Measurements from ENCODE around the gene FCHO1. TPM values are rescaled to one million over a fixed set of nuclear protein-coding genes. Genes with fewer than 3 reads are reported as not detected.

FCHO1 gene
- total RNA-seq, 4 donors from 2014 or later = under 0.01 to 3.8 (median 1.4) TPM; not detected in 1

GRCh38 chr19:17743874-17744580 is 7.2 kb upstream of the FCHO1 start:
- H3K4me1 ChIP-seq = peaks cover 0 to 5% of the 10 kb centered on the region in 2 donors
- no peak for TF ChIP-seq POLR2A (IDR thresholded peaks at IDR 0.05)
- TF ChIP-seq, protein P1, sequence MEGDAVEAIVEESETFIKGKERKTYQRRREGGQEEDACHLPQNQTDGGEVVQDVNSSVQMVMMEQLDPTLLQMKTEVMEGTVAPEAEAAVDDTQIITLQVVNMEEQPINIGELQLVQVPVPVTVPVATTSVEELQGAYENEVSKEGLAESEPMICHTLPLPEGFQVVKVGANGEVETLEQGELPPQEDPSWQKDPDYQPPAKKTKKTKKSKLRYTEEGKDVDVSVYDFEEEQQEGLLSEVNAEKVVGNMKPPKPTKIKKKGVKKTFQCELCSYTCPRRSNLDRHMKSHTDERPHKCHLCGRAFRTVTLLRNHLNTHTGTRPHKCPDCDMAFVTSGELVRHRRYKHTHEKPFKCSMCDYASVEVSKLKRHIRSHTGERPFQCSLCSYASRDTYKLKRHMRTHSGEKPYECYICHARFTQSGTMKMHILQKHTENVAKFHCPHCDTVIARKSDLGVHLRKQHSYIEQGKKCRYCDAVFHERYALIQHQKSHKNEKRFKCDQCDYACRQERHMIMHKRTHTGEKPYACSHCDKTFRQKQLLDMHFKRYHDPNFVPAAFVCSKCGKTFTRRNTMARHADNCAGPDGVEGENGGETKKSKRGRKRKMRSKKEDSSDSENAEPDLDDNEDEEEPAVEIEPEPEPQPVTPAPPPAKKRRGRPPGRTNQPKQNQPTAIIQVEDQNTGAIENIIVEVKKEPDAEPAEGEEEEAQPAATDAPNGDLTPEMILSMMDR (IDR thresholded peaks at IDR 0.05) = no peak
- no peaks in the 10 kb centered on the region for H3K9me3 ChIP-seq
- H3K27ac ChIP-seq = no peak overlapping the region
- H3K4me3 ChIP-seq = no peak overlapping the region
- no peaks in the 10 kb centered on the region for H3K36me3 ChIP-seq
- no peaks in the 10 kb centered on the region for H3K27me3 ChIP-seq
- intact Hi-C loops (cut with DNase I; ENCODE audit: low total_unique reads) = no loop called here
- no peak for DNase-seq

DNA sequence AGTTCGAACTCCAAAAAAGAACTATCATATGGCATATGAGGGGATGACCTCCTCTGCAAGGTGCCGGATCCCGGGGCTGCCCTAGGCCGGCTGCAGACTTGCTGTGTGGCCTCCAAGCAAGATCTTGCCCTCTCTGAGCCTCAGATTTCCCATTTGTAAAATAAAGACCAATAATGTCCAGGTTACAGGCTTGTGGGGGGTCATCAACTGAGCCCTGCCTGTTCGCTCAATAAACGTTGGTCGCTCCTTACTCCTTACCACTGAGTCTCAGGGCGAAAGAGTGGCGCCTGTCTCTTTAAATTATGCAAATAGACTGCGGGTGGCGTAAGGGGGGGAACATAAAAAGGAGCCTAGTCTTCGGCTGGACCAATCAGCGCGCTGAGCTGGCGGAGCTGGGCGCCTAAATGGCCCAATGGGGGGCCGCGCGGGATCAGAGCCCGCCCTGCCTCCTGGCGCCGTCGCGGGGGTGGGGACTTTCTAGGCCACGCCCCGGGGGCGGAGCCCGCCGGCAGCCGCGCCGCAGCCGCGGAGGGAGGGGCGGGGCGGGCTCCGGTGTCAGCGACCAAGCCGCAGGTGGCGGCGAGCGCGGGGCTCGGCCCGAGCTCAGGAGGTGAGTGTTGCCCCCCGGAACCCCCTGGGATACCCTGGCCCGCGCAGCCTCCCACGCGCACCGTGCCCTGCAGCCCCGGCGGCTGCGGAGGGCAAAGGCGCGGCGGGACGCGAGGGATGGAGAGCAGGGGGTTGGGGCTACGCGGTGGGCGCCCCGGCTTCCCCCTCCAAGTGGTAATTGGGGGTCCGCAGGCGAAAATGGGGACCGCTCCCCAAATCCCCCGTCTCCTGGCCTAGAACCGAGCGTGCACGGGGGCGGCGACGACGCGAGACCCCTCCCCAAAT is 3.8 kb upstream of the FCHO1 start:
- peak; percentile 85 to 86 for DNase-seq
- Histone ChIP-seq H3K36me3 (no peaks in the 10 kb centered on the region), H3K4me1 (peaks cover 0 to 5% of the 10 kb centered on the region in 2 donors), H3K27me3 (no peaks in the 10 kb centered on the region), H3K27ac (no peak overlapping the region), H3K4me3 (peak overlapping the region in 1 of 2 donors; percentile 45), H3K9me3 (no peaks in the 10 kb centered on the region)
- no peak for TF ChIP-seq POLR2A (IDR thresholded peaks at IDR 0.05)
- TF ChIP-seq, protein P1 (IDR thresholded peaks at IDR 0.05) = no peak
- intact Hi-C loops (cut with DNase I; ENCODE audit: low total_unique reads) = no loop called here

DNA sequence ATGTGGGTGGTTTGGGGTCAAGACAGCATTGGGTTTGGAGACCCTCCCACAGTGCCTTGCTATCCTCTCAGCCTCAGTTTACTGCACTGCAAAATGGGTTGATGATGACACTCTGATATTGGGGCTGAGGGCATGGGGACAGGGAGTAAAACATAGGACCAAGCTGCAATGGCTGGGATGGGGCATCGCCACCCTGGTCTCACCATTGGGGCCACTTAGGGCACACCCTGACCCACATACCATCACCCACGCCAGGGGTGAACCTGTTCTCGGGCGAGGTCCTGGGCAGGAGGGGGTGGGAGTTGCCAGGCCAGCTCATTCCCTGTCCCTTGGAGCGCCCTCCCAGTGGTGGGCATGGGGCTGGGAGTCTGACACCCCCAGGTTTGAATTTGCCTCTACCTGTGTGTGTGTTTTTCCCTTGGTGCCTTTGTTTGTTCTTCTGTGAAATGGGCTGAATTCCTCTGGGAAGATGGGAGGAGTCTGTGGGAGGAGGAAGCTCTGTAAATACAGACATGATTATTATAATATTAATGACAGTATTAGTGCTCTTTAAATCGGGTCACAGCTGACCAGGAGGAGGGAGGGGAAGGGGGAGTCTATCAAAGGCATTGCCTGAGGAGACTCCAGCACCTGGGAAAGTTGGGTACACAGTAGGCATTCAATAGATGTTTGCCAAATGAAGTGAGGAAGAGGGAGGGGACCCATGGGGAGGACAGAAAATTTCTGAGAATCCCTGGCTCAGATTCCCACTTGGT is 2.2 kb upstream of the FCHO1 start:
- intact Hi-C loops (cut with DNase I; ENCODE audit: low total_unique reads) = no loop called here
- no peak for TF ChIP-seq POLR2A (IDR thresholded peaks at IDR 0.05)
- TF ChIP-seq, protein P1 (IDR thresholded peaks at IDR 0.05) = no peak
- Histone ChIP-seq H3K9me3 (no peaks in the 10 kb centered on the region), H3K27ac (no peak overlapping the region), H3K27me3 (no peaks in the 10 kb centered on the region), H3K36me3 (no peaks in the 10 kb centered on the region), H3K4me1 (peaks cover 0 to 5% of the 10 kb centered on the region in 2 donors), H3K4me3 (no peak overlapping the region)
- no peak for DNase-seq

- no peaks in the 10 kb centered on the region for H3K27me3 ChIP-seq
- H3K4me1 ChIP-seq = peaks cover 0 to 5% of the 10 kb centered on the region in 2 donors
- no peak for DNase-seq
- no peaks in the 10 kb centered on the region for H3K9me3 ChIP-seq
- no peak overlapping the region for H3K27ac ChIP-seq
- H3K4me3 ChIP-seq = no peak overlapping the region
- intact Hi-C loops (cut with DNase I; ENCODE audit: low total_unique reads) = no loop called here
- no peaks in the 10 kb centered on the region for H3K36me3 ChIP-seq
- TF ChIP-seq, protein P1 (IDR thresholded peaks at IDR 0.05) = no peak
- no peak for TF ChIP-seq POLR2A (IDR thresholded peaks at IDR 0.05)
These were observed 1.4 kb upstream of the FCHO1 start for GRCh38 chr19:17749912-17750317.

Data from uterus (tissue), 4 donors.